ENCODE results near the gene NES. TPM values are rescaled to one million over a fixed set of nuclear protein-coding genes. Genes with fewer than 3 reads are reported as not detected.

The NES gene
- total and polyA plus RNA-seq, 4 donors = 0.15 to 3.1 (median 1.9) TPM

- no peak for DNase-seq (ENCODE audit: low spot score)
- Histone ChIP-seq H3K27ac (ENCODE audit: low read depth in 1 of 2, low read length in 2 of 2) (peak overlapping the region in 1 of 2 donors; percentile 19), H3K9me3 (ENCODE audit: control insufficient read depth in 4 of 4, low read length in 3 of 4) (no peaks in the 10 kb centered on the region), H3K27me3 (ENCODE audit: control insufficient read depth in 4 of 4, insufficient read depth in 4 of 4, low read length in 3 of 4) (peaks cover 0 to 6% (median 4%) of the 10 kb centered on the region in 4 donors), H3K4me3 (ENCODE audit: low read depth in 1 of 3, low read length in 3 of 3) (peak overlapping the region in 1 of 3 donors; percentile 26), H3K9ac (ENCODE audit: low read depth in 1 of 2, low read length in 2 of 2) (no peak overlapping the region), H3K4me1 (ENCODE audit: control insufficient read depth in 4 of 4, insufficient read depth in 4 of 4, low read length in 3 of 4) (peaks cover 0 to 15% (median 5%) of the 10 kb centered on the region in 4 donors), H3K36me3 (ENCODE audit: control insufficient read depth in 4 of 4, insufficient read depth in 3 of 4, low read depth in 1 of 4, low read length in 3 of 4) (no peaks in the 10 kb centered on the region)
- WGBS = 14% methylated on average over 49 of the region's 49 CpGs
- TF ChIP-seq MAX (IDR thresholded peaks at IDR 0.05) (no peak), CTCF (IDR thresholded peaks at IDR 0.05; ENCODE audit: low read depth, low read length, missing input control) (no peak), JUND (IDR thresholded peaks at IDR 0.05) (no peak), NR2F2 (IDR thresholded peaks at IDR 0.05) (no peak), FOXA2 (IDR thresholded peaks at IDR 0.05) (no peak)
These were observed 940 bp downstream of the NES start for GRCh38 chr1:156676114-156676819.

- peaks cover 0 to 6% (median 4%) of the 10 kb centered on the region in 4 donors for H3K27me3 ChIP-seq (ENCODE audit: control insufficient read depth in 4 of 4, insufficient read depth in 4 of 4, low read length in 3 of 4)
- DNase-seq (ENCODE audit: low spot score) = no peak
- 64% methylated on average over 18 of the region's 18 CpGs for WGBS
These were observed 1.7 kb downstream of the NES start for GRCh38 chr1:156675210-156676113.

More at GRCh38 chr1:156675210-156676113, 1.7 kb downstream of the NES start:
- Histone ChIP-seq H3K9me3 (ENCODE audit: control insufficient read depth in 4 of 4, low read length in 3 of 4) (no peaks in the 10 kb centered on the region), H3K4me1 (ENCODE audit: control insufficient read depth in 4 of 4, insufficient read depth in 4 of 4, low read length in 3 of 4) (peaks cover 0 to 15% (median 5%) of the 10 kb centered on the region in 4 donors), H3K9ac (ENCODE audit: low read depth in 1 of 2, low read length in 2 of 2) (no peak overlapping the region), H3K36me3 (ENCODE audit: control insufficient read depth in 4 of 4, insufficient read depth in 3 of 4, low read depth in 1 of 4, low read length in 3 of 4) (no peaks in the 10 kb centered on the region), H3K27ac (ENCODE audit: low read depth in 1 of 2, low read length in 2 of 2) (no peak overlapping the region), H3K4me3 (ENCODE audit: low read depth in 1 of 3, low read length in 3 of 3) (peak overlapping the region in 1 of 3 donors; percentile 26)
- no peak for TF ChIP-seq SP1 (IDR thresholded peaks at IDR 0.05)
- TF ChIP-seq YY1 (IDR thresholded peaks at IDR 0.05) = no peak
- no peak for TF ChIP-seq REST (IDR thresholded peaks at IDR 0.05)
- no peak for TF ChIP-seq GABPA (IDR thresholded peaks at IDR 0.05 in 1 of 2, conservative IDR thresholded peaks at IDR 0.05 in 1 of 2)
- TF ChIP-seq RAD21 (IDR thresholded peaks at IDR 0.05) = no peak
- TF ChIP-seq CTCF (IDR thresholded peaks at IDR 0.05; ENCODE audit: low read depth, low read length, missing input control) = no peak
- TF ChIP-seq EGR1 (IDR thresholded peaks at IDR 0.05; ENCODE audit: low read depth in 2 of 2) = no peak
- no peak for TF ChIP-seq MAX (IDR thresholded peaks at IDR 0.05)
- no peak for TF ChIP-seq RXRA (IDR thresholded peaks at IDR 0.05)
- TF ChIP-seq ATF3 (IDR thresholded peaks at IDR 0.05) = no peak
- TF ChIP-seq ZBTB33 (IDR thresholded peaks at IDR 0.05) = no peak
- no peak for TF ChIP-seq HNF4G (IDR thresholded peaks at IDR 0.05)
- no peak for TF ChIP-seq NR2F2 (IDR thresholded peaks at IDR 0.05)
- TF ChIP-seq FOXA2 (IDR thresholded peaks at IDR 0.05) = no peak
- no peak for TF ChIP-seq TAF1 (conservative IDR thresholded peaks at IDR 0.05)
